SK-MEL-5 (cell line): ENCODE measurements around the gene MRPL2. TPM values are rescaled to one million over a fixed set of nuclear protein-coding genes. Genes with fewer than 3 reads are reported as not detected.
"Not testable (repeated sequence)": the region's sequence is repeated elsewhere in the genome, so short reads cannot be mapped to it uniquely, and the experiment has no call there.

ENCODE experiments used
- DNase-seq: peaks from one replicate; pipeline ENCODE4 v3.0.0-alpha.2; 2016; ENCODE audit warnings: low read depth, low spot score
- in situ Hi-C: cut with HindIII; loops from 2 replicates; pipeline ENCODE4 v1.10.0; 2016; ENCODE audit warnings: low sequenced_read_pairs, high pct_unique_total_duplicates, low pct_unique_long_range_greater_than_20kb
- total RNA-seq: library from RNA; depleted of rRNA; stranded (reverse); fragments of >200 nt; shearing (Covaris generic); gene quantifications from 2 replicates; pipeline ENCODE4 v1.2.3, GENCODE V29; 2014

The MRPL2 gene
- total RNA-seq, 1 experiment from 2014 or later, result 51.9 TPM

- DNase-seq, result no peak
- in situ Hi-C loops, result no loop called here
Observed at GRCh38 chr6:43060755-43061633, 1.8 kb upstream of the MRPL2 start.

GRCh38 chr6:43060034-43060754 lies 960 bp upstream of the MRPL2 start:
- no peak for DNase-seq

GRCh38 chr6:43058531-43058930 lies 703 bp downstream of the MRPL2 start:
- DNase-seq, result no peak
- in situ Hi-C loops, result no loop called here

More at GRCh38 chr6:43060034-43060754, 960 bp upstream of the MRPL2 start:
- in situ Hi-C loops, result no loop called here

- in situ Hi-C loops, result no loop called here
- DNase-seq, result no peak
Observed at GRCh38 chr6:43055966-43056365, 3.3 kb downstream of the MRPL2 start.

- in situ Hi-C loops, result no loop called here
- DNase-seq, result no peak
Observed at GRCh38 chr6:43054206-43054943, 4.9 kb downstream of the MRPL2 start.

GRCh38 chr6:43053545-43054205 lies 5.6 kb downstream of the MRPL2 start, which contains the start of gene CUL7:
TSS of gene CUL7 (minus strand) at chr6:43053851. CDS start at chr6:43052788, 1,063 bp downstream.
- peak; percentile 94 for DNase-seq
- in situ Hi-C loops, result no loop called here

GRCh38 chr6:43052842-43053544 lies 6.2 kb downstream of the MRPL2 start:
- no peak for DNase-seq
- in situ Hi-C loops, result no loop called here

- in situ Hi-C loops, result no loop called here
- DNase-seq, result no peak
Observed at GRCh38 chr6:43052225-43052841, 6.9 kb downstream of the MRPL2 start.

GRCh38 chr6:43050981-43051380 lies 8.3 kb downstream of the MRPL2 start:
- no peak for DNase-seq
- in situ Hi-C loops, result no loop called here

- in situ Hi-C loops, result no loop called here
Observed at GRCh38 chr6:43047998-43048397, 11.2 kb downstream of the MRPL2 start.

GRCh38 chr6:43045371-43045930 lies 13.8 kb downstream of the MRPL2 start:
- DNase-seq, result no peak
- in situ Hi-C loops, result no loop called here

More at GRCh38 chr6:43047998-43048397, 11.2 kb downstream of the MRPL2 start:
- no peak for DNase-seq

- in situ Hi-C loops, result no loop called here
- no peak for DNase-seq
Observed at GRCh38 chr6:43043310-43043709, 15.9 kb downstream of the MRPL2 start.

- in situ Hi-C loops, DNase-seq: not testable (repeated sequence)
Observed at GRCh38 chr6:43041475-43041874, 17.8 kb downstream of the MRPL2 start.

GRCh38 chr6:43040542-43041257 lies 18.5 kb downstream of the MRPL2 start:
- in situ Hi-C loops, result no loop called here
- no peak for DNase-seq

GRCh38 chr6:43038727-43039126 lies 20.5 kb downstream of the MRPL2 start:
- DNase-seq, result no peak
- in situ Hi-C loops, result no loop called here

- no peak for DNase-seq
- in situ Hi-C loops, result no loop called here
Observed at GRCh38 chr6:43037706-43038105, 21.5 kb downstream of the MRPL2 start.
